Measurements from ENCODE around the gene HOXA10. TPM values are rescaled to one million over a fixed set of nuclear protein-coding genes. Genes with fewer than 3 reads are reported as not detected.

Gene HOXA10
- total RNA-seq, 1 experiment from 2014 or later, result 23.0 TPM

DNA sequence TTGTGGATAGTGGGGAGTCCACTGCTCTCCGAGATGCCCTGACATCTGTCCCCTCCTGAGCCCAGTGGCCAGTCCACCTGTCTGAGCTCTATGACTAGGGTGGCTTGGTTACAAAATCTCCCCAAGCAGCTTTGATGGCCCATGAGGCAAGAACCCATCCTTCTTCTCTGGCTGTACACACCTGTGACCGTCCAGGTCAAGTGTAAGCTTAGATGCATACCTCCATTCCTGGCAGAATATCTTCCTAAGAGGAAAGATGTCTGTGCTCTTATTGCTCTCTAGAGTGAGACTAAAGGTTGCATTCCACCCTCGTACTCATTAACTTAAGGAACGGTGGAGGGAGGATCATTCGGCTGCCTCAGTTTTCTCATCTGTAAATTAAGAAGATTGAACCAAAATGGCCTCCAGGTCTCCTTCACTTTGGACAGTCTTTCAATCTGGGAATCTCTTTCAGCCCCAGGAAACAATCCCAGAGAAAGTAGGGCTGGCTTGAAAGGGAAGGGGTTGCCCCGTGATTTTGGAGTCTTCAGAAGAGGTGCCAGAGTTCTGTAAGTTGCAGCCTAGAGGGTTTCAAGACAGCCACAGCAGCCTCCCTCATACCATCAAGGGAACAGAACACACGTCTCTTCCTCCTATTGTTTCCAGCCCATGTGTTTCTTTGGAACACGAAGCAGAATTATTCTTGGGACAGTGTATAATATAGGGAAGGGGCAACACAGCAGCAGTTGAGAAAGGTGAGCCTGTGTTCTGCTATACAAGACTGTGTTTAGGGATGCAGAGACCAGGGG lies 49.0 kb downstream of the HOXA10 start:
- in situ Hi-C loops (cut with HindIII; ENCODE audit: low sequenced_read_pairs), result loop anchor here (5.0 kb wide), 1 partner anchor 37 kb away; no protein-coding TSS in a partner anchor

DNA sequence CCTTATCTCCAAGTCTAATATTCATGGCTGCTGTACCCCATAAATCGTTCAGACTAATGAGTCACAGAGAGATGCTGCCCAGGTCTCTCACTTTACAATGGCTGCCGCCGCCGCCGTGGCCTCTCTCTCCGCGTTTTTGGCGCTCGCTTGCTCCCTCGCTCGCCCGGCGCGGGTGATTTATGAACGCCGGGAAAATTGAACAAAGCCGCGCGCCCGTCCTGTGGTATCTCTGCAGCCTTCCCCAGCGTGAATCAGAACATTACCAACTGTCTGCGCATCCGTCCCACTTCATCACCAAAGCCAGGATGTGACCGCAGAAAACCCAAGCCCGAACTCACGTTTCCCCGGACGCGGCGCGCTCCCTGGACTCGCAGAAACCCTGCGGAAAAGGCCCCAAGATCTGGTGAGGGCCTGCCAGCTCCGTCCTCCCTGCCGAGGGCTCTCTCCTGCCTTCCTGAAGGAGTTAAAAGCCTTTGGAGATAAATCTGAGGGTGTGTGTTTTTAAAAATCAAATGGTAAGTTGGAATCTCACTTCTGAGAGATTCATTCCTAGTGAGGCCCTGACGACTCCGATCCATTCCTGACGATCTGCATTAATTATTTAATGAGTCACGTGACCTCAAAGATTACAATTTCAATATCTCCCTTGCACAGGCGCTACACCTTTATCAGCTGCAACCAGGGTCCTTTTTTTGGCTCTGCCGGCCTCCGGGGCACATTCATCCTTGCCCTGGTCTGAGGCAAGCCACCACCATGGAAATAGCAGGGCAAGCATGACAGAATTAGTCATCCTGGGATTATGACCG lies 49.8 kb downstream of the HOXA10 start:
- DNase-seq (ENCODE audit: low spot score), result no peak
- in situ Hi-C loops (cut with HindIII; ENCODE audit: low sequenced_read_pairs), result no loop called here

More for the DNA sequence above, 49.0 kb downstream of the HOXA10 start:
- DNase-seq (ENCODE audit: low spot score), result no peak

- DNase-seq (ENCODE audit: low spot score), result no peak
- in situ Hi-C loops (cut with HindIII; ENCODE audit: low sequenced_read_pairs), result no loop called here
Measured at GRCh38 chr7:27123477-27124053, 50.6 kb downstream of the HOXA10 start.

DNA sequence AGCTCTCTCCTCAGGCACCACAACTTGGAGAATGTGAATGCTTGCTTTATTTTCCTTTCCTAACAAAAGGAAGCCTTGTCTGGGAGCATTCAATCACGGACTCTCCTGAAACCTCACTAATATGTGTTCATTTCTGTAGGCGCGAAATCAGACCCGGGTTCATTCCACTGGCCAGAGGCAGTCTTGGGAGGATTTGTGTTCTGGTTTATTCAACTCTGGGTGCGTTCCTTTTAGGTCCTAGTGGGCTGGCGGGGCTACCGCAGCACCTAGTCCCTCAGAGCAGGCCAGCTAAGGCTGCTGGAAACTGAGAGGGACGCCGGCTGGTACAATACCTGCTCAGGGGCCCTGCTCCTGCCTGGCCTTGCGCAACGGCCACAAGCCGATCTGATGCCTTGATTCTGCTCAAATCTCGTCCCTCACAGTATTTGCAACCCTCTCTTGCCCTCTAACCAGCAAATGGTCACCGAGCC lies 51.1 kb downstream of the HOXA10 start:
- DNase-seq (ENCODE audit: low spot score), result no peak
- in situ Hi-C loops (cut with HindIII; ENCODE audit: low sequenced_read_pairs), result no loop called here

DNA sequence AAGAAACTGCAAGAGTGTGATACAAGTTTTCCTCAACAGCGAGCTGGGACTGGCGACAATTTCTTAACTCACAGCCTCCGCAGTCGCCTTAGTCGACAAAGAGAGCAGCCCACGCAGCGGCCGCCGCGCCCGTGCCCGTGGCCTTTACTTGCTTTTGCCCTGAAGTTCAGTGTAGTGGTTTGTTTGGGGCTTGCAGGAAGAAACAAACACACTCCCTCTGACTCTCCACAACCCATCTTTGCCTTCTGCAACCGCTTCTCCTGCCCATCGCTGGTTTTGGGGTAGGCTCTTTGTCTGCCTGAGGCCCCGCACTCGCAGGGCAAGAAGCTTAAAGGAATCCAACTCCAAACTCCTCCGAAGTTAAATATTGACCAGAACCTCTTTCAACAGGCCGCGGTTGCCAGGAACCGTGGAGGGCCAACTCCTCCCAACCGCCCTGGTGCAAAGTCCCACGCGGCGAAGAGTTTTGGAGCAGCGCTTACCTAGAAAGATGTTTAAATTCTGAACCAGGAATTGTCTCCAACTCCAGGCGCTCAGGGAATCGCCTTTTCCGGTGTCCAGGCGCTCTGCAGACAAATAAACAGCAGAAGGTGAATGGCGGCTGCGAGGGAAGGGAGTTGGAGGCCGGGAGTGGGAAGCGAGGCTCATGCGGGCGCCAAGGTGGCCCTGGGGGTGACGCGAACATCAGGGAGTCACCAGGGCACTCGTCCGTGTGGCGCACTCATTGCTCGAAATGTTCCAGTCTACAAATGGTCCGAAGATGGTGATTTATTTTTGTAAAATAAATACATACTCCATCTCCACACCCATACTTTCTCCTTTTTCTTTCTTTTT lies 51.8 kb downstream of the HOXA10 start:
- no peak for DNase-seq (ENCODE audit: low spot score)
- in situ Hi-C loops (cut with HindIII; ENCODE audit: low sequenced_read_pairs), result no loop called here

DNA sequence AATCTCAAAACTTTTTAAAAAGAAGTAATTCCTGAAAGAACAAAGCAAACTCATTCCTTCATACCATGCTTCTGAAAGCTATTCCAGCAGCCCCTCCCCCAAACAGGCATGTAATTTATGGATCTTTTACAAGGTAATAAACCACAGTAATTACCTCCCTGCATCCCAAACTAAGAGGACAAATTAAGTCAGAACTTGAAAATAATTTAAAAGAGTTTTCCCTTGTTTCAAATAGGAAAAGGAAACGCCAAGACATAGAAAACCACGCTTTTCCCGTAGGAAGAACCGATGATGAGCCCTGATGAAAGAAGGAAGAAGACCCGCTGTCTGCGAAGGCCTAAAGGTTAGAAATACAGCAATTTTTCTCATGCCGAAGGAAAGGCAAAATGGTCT lies 52.4 kb downstream of the HOXA10 start:
- in situ Hi-C loops (cut with HindIII; ENCODE audit: low sequenced_read_pairs), result no loop called here
- DNase-seq (ENCODE audit: low spot score), result no peak

Other genes starting within 250 kb of the HOXA10 start
- 11.8 and 15.5 TPM in 2 replicates for gene HOXA1, start 78.3 kb downstream of the HOXA10 start, total RNA-seq (2014; rRNA removed; shearing (Covaris generic))
- gene HOXA2, start 71.6 kb downstream of the HOXA10 start, total RNA-seq (2014; rRNA removed; shearing (Covaris generic)), result not detected in 2 replicates
- not detected in 2 replicates for gene HOXA4, start 43.6 kb downstream of the HOXA10 start, total RNA-seq (2014; rRNA removed; shearing (Covaris generic))
- gene HOXA5, start 30.6 kb downstream of the HOXA10 start, total RNA-seq (2014; rRNA removed; shearing (Covaris generic)), result 0.81 and 1.6 TPM in 2 replicates
- 5.1 TPM in 1 of 2 replicates, not detected in the other for gene HOXA6, start 26.5 kb downstream of the HOXA10 start, total RNA-seq (2014; rRNA removed; shearing (Covaris generic))
- gene HOXA3, start 21.7 kb downstream of the HOXA10 start, total RNA-seq (2014; rRNA removed; shearing (Covaris generic)), result 2.2 TPM in 1 of 2 replicates, not detected in the other
- 4.4 and 7.1 TPM in 2 replicates for gene HOXA7, start 17.6 kb downstream of the HOXA10 start, total RNA-seq (2014; rRNA removed; shearing (Covaris generic))
- gene HOXA9, start 8.8 kb downstream of the HOXA10 start, total RNA-seq (2014; rRNA removed; shearing (Covaris generic)), result 66.5 and 71.2 TPM in 2 replicates
- 9.3 and 11.6 TPM in 2 replicates for gene HOXA11, start 10.9 kb upstream of the HOXA10 start, total RNA-seq (2014; rRNA removed; shearing (Covaris generic))
- 0.37 TPM in 1 of 2 replicates, not detected in the other for gene HOXA13, start 25.8 kb upstream of the HOXA10 start, total RNA-seq (2014; rRNA removed; shearing (Covaris generic))
- not detected in 2 replicates for gene EVX1, start 68.5 kb upstream of the HOXA10 start, total RNA-seq (2014; rRNA removed; shearing (Covaris generic))

Measured in G401 (cell line).